ENCODE data around the gene PDZK1. TPM values are rescaled to one million over a fixed set of nuclear protein-coding genes. Genes with fewer than 3 reads are reported as not detected.
"Not testable (repeated sequence)": the region's sequence is repeated elsewhere in the genome, so short reads cannot be mapped to it uniquely, and the experiment has no call there.

The PDZK1 gene
- total and polyA plus RNA-seq, 4 experiments from 2014 or later, result 0.45 TPM; not detected in 3

- H3K36me3 ChIP-seq (ENCODE audit: insufficient read depth, low read length); H3K27me3 Mint-ChIP-seq; CTCF ChIA-PET (ENCODE audit: partially characterized antibody); H3K4me1 ChIP-seq (ENCODE audit: insufficient read depth, low read length); H3K27me3 ChIP-seq (ENCODE audit: insufficient read depth, low read length); H3K27ac Mint-ChIP-seq; DNase-seq; H3K9me3 Mint-ChIP-seq; intact Hi-C loops (cut with micrococcal nuclease); H3K4me3 ChIP-seq (ENCODE audit: low read length in 2 of 2); POLR2A ChIA-PET (ENCODE audit: partially characterized antibody); H3K4me3 Mint-ChIP-seq; H3K27ac ChIP-seq (ENCODE audit: low read depth, low read length); H3K9me3 ChIP-seq (ENCODE audit: control insufficient read depth in 1 of 2, low read length in 2 of 2); H3K4me1 Mint-ChIP-seq: not testable (repeated sequence)
- H3K36me3 Mint-ChIP-seq, result peaks cover 4 to 13% of the 10 kb centered on the region in 2 donors
Observed at GRCh38 chr1:145656245-145656943, 50.8 kb downstream of the PDZK1 start.

- H3K27me3 ChIP-seq (ENCODE audit: insufficient read depth, low read length); H3K27ac ChIP-seq (ENCODE audit: low read depth, low read length); CTCF ChIA-PET (ENCODE audit: partially characterized antibody); H3K36me3 Mint-ChIP-seq; intact Hi-C loops (cut with micrococcal nuclease); H3K36me3 ChIP-seq (ENCODE audit: insufficient read depth, low read length); POLR2A ChIA-PET (ENCODE audit: partially characterized antibody); H3K9me3 Mint-ChIP-seq; H3K4me3 Mint-ChIP-seq; H3K9me3 ChIP-seq (ENCODE audit: control insufficient read depth in 1 of 2, low read length in 2 of 2); H3K27me3 Mint-ChIP-seq; DNase-seq; H3K4me3 ChIP-seq (ENCODE audit: low read length in 2 of 2); H3K4me1 Mint-ChIP-seq; H3K4me1 ChIP-seq (ENCODE audit: insufficient read depth, low read length); H3K27ac Mint-ChIP-seq: not testable (repeated sequence)
Observed at GRCh38 chr1:145643990-145644389, 63.2 kb downstream of the PDZK1 start.

GRCh38 chr1:145641886-145642285, 65.3 kb downstream of the PDZK1 start:
- H3K36me3 ChIP-seq (ENCODE audit: insufficient read depth, low read length); H3K27ac ChIP-seq (ENCODE audit: low read depth, low read length); H3K9me3 ChIP-seq (ENCODE audit: control insufficient read depth in 1 of 2, low read length in 2 of 2); H3K27me3 ChIP-seq (ENCODE audit: insufficient read depth, low read length); H3K36me3 Mint-ChIP-seq; H3K4me3 Mint-ChIP-seq; H3K27me3 Mint-ChIP-seq; H3K9me3 Mint-ChIP-seq; POLR2A ChIA-PET (ENCODE audit: partially characterized antibody); H3K27ac Mint-ChIP-seq; DNase-seq; CTCF ChIA-PET (ENCODE audit: partially characterized antibody); intact Hi-C loops (cut with micrococcal nuclease); H3K4me3 ChIP-seq (ENCODE audit: low read length in 2 of 2); H3K4me1 ChIP-seq (ENCODE audit: insufficient read depth, low read length); H3K4me1 Mint-ChIP-seq: not testable (repeated sequence)

GRCh38 chr1:145636237-145636636, 70.9 kb downstream of the PDZK1 start:
- H3K36me3 ChIP-seq (ENCODE audit: insufficient read depth, low read length); H3K27ac ChIP-seq (ENCODE audit: low read depth, low read length); H3K4me3 ChIP-seq (ENCODE audit: low read length in 2 of 2); POLR2A ChIA-PET (ENCODE audit: partially characterized antibody); H3K36me3 Mint-ChIP-seq; H3K27me3 Mint-ChIP-seq; H3K9me3 ChIP-seq (ENCODE audit: control insufficient read depth in 1 of 2, low read length in 2 of 2); H3K27ac Mint-ChIP-seq; H3K4me1 Mint-ChIP-seq; H3K4me1 ChIP-seq (ENCODE audit: insufficient read depth, low read length); intact Hi-C loops (cut with micrococcal nuclease); H3K9me3 Mint-ChIP-seq; H3K4me3 Mint-ChIP-seq; H3K27me3 ChIP-seq (ENCODE audit: insufficient read depth, low read length); DNase-seq; CTCF ChIA-PET (ENCODE audit: partially characterized antibody): not testable (repeated sequence)

- H3K9me3 ChIP-seq (ENCODE audit: control insufficient read depth in 1 of 2, low read length in 2 of 2); H3K27ac ChIP-seq (ENCODE audit: low read depth, low read length); H3K36me3 ChIP-seq (ENCODE audit: insufficient read depth, low read length); intact Hi-C loops (cut with micrococcal nuclease); H3K4me1 ChIP-seq (ENCODE audit: insufficient read depth, low read length); H3K27ac Mint-ChIP-seq; POLR2A ChIA-PET (ENCODE audit: partially characterized antibody); H3K4me1 Mint-ChIP-seq; H3K36me3 Mint-ChIP-seq; H3K9me3 Mint-ChIP-seq; CTCF ChIA-PET (ENCODE audit: partially characterized antibody); H3K27me3 ChIP-seq (ENCODE audit: insufficient read depth, low read length); H3K27me3 Mint-ChIP-seq; DNase-seq; H3K4me3 Mint-ChIP-seq; H3K4me3 ChIP-seq (ENCODE audit: low read length in 2 of 2): not testable (repeated sequence)
Observed at GRCh38 chr1:145622177-145622576, 85.0 kb downstream of the PDZK1 start.

Other genes starting within 250 kb of the PDZK1 start
- 10 to 100 TPM; 30.0 to 32.8 TPM for gene GPR89A, start 99.4 kb downstream of the PDZK1 start, total RNA-seq
- gene GPR89A, start 99.4 kb downstream of the PDZK1 start, polyA plus RNA-seq, result 10 to 100 TPM; 20.4 to 21.2 TPM
- gene CD160, start 12.1 kb upstream of the PDZK1 start, total RNA-seq, result not detected
- under 1 TPM in 1 of 2 donors, not detected in 1; 0.16 TPM for gene CD160, start 12.1 kb upstream of the PDZK1 start, polyA plus RNA-seq
- 10 to 100 TPM; 15.2 to 15.3 TPM for gene RNF115, start 116.7 kb upstream of the PDZK1 start, total RNA-seq
- 1 to 10 TPM; 3.3 to 7.6 TPM for gene RNF115, start 116.7 kb upstream of the PDZK1 start, polyA plus RNA-seq
- 10 to 100 TPM; 43.5 to 44.8 TPM for gene POLR3C, start 116.8 kb upstream of the PDZK1 start, total RNA-seq
- 10 to 100 TPM; 43.5 to 52.0 TPM for gene POLR3C, start 116.8 kb upstream of the PDZK1 start, polyA plus RNA-seq
- gene NUDT17, start 138.3 kb upstream of the PDZK1 start, total RNA-seq, result 1 to 10 TPM; 3.1 to 5.6 TPM
- gene NUDT17, start 138.3 kb upstream of the PDZK1 start, polyA plus RNA-seq, result 1 to 10 TPM; 3.0 to 3.7 TPM
- gene PIAS3, start 151.7 kb upstream of the PDZK1 start, total RNA-seq, result 10 to 100 TPM; 30.3 to 33.6 TPM
- gene PIAS3, start 151.7 kb upstream of the PDZK1 start, polyA plus RNA-seq, result 10 to 100 TPM in 1 of 2 donors, 1 to 10 TPM in 1; 8.8 to 17.8 TPM
- not detected for gene ANKRD35, start 178.5 kb upstream of the PDZK1 start, total RNA-seq
- under 1 TPM in 1 of 2 donors, not detected in 1; 0.34 TPM for gene ANKRD35, start 178.5 kb upstream of the PDZK1 start, polyA plus RNA-seq
- 1 to 10 TPM; 5.4 to 5.5 TPM for gene ITGA10, start 202.7 kb upstream of the PDZK1 start, total RNA-seq
- under 1 TPM; 0.17 to 0.30 TPM for gene ITGA10, start 202.7 kb upstream of the PDZK1 start, polyA plus RNA-seq
- gene PEX11B, start 211.3 kb upstream of the PDZK1 start, total RNA-seq, result 10 to 100 TPM; 34.7 to 38.7 TPM
- 10 to 100 TPM; 54.4 to 55.3 TPM for gene PEX11B, start 211.3 kb upstream of the PDZK1 start, polyA plus RNA-seq
- gene RBM8A, start 220.1 kb upstream of the PDZK1 start, total RNA-seq, result 100 to 1,000 TPM; 116 to 122 TPM
- 100 to 1,000 TPM; 129 to 169 TPM for gene RBM8A, start 220.1 kb upstream of the PDZK1 start, polyA plus RNA-seq